RWPE1 (cell line): ENCODE measurements around the gene ATP8B4.
A peak's percentile ranks its signal among the peaks of the same experiment; 100 is the strongest.

ENCODE experiments used
- CTCF ChIA-PET: fragments of 350-600 bp; sonication (Branson Sonifier 250); formaldehyde crosslinking; extraction: SDS; loops from one replicate; lab custom pipeline; 2021; lab: Yijun Ruan, JAX
- POLR2A ChIA-PET: fragments of 400-600 bp; formaldehyde crosslinking; extraction: SDS; loops from one replicate; lab custom pipeline; 2020; ENCODE audit warnings: antibody characterized with exemption; ENCODE audit not compliant: low non-redundant PET; lab: Yijun Ruan, JAX
- DNase-seq: peaks from one replicate; pipeline ENCODE4 v3.0.0; 2012; ENCODE audit warnings: low spot score
- H3K27ac ChIP-seq: fragments of 450-650 bp; 2 replicates; pipeline ENCODE4 v1.5.1; 2017
- CTCF ChIP-seq: fragments of 450-650 bp; conservative IDR thresholded peaks from 2 replicates; pipeline ENCODE4 v1.5.1; 2017; ENCODE audit warnings: low read depth, mild to moderate bottlenecking

The ATP8B4 gene

GRCh38 chr15:50119063-50120040 lies at the start of gene ATP8B4:
ATP8B4 (minus strand) TSS chr15:50119233; CDS start chr15:50106966, 12,267 bp downstream.
- no peak for TF ChIP-seq CTCF
- ChIA-PET POLR2A (no interaction called here), CTCF (interaction anchor here (0.5 to 0.7 kb wide), 3 partner anchors 30 to 1578 kb away, joined by 3 to 4 read pairs (median 3); no protein-coding TSS in a partner anchor)
- DNase-seq, result no peak
- no peak within 1 kb of the TSS for H3K27ac ChIP-seq

- no peak for TF ChIP-seq CTCF
- no peak overlapping the region for H3K27ac ChIP-seq
- CTCF ChIA-PET, result interaction anchor here (0.5 to 1.4 kb wide), 2 partner anchors 23 to 147 kb away, joined by 3 to 4 read pairs; no protein-coding TSS in a partner anchor
- DNase-seq, result no peak
- POLR2A ChIA-PET, result no interaction called here
Measured at GRCh38 chr15:50168379-50168778, 49.3 kb upstream of the ATP8B4 start.

- TF ChIP-seq CTCF, result no peak
- no peak overlapping the region for H3K27ac ChIP-seq
- CTCF ChIA-PET, result no interaction called here
- no peak for DNase-seq
- POLR2A ChIA-PET, result no interaction called here
Measured at GRCh38 chr15:50167110-50167509, 48.1 kb upstream of the ATP8B4 start.

GRCh38 chr15:50166216-50166615 lies 47.2 kb upstream of the ATP8B4 start:
- H3K27ac ChIP-seq, result no peak overlapping the region
- CTCF ChIA-PET, result interaction anchor here (0.6 kb wide), 2 partner anchors 163 to 1014 kb away, joined by 5 read pairs; no protein-coding TSS in a partner anchor
- POLR2A ChIA-PET, result no interaction called here
- no peak for TF ChIP-seq CTCF
- DNase-seq, result peak; percentile 30

- POLR2A ChIA-PET, result interaction anchor here (0.6 kb wide), 1 partner anchor 188 kb away, joined by 3 read pairs; no protein-coding TSS in a partner anchor
- CTCF ChIA-PET, result interaction anchor here (0.7 kb wide), 1 partner anchor 151 kb away, joined by 3 read pairs; no protein-coding TSS in a partner anchor
- DNase-seq, result no peak
- no peak for TF ChIP-seq CTCF
- H3K27ac ChIP-seq, result no peak overlapping the region
Measured at GRCh38 chr15:50164458-50164857, 45.4 kb upstream of the ATP8B4 start.

GRCh38 chr15:50163719-50164410 lies 44.8 kb upstream of the ATP8B4 start:
- no peak for TF ChIP-seq CTCF
- CTCF ChIA-PET, result interaction anchor here (0.5 to 0.6 kb wide), 3 partner anchors 154 to 1690 kb away, joined by 3 to 5 read pairs (median 3); no protein-coding TSS in a partner anchor
- H3K27ac ChIP-seq, result no peak overlapping the region
- POLR2A ChIA-PET, result interaction anchor here (0.6 kb wide), 1 partner anchor 189 kb away, joined by 3 read pairs; no protein-coding TSS in a partner anchor
- DNase-seq, result no peak
